Endothelial cell (in vitro differentiated cells): ENCODE data around the gene KCNK15. TPM values are rescaled to one million over a fixed set of nuclear protein-coding genes. Genes with fewer than 3 reads are reported as not detected.

Experiments used
- DNase-seq: peaks from one replicate; pipeline ENCODE4 v3.0.0; 2021; ENCODE audit warnings: low spot score
- H3K27ac Mint-ChIP-seq: one replicate; pipeline ENCODE4 v1.8.0; 2021; ENCODE audit warnings: mixed read lengths, inconsistent platforms; ENCODE audit not compliant: unreplicated experiment
- H3K27me3 Mint-ChIP-seq: one replicate; pipeline ENCODE4 v1.8.0; 2021; ENCODE audit warnings: mild to moderate bottlenecking, moderate library complexity, mixed read lengths, inconsistent platforms; ENCODE audit not compliant: unreplicated experiment
- H3K36me3 Mint-ChIP-seq: one replicate; pipeline ENCODE4 v1.8.0; 2021; ENCODE audit warnings: mild to moderate bottlenecking, low read depth, mixed read lengths, inconsistent platforms; ENCODE audit not compliant: unreplicated experiment
- H3K4me1 Mint-ChIP-seq: one replicate; pipeline ENCODE4 v1.8.0; 2021; ENCODE audit warnings: mild to moderate bottlenecking, mixed read lengths, inconsistent platforms; ENCODE audit not compliant: unreplicated experiment
- H3K4me3 Mint-ChIP-seq: one replicate; pipeline ENCODE4 v1.8.0; 2021; ENCODE audit warnings: mild to moderate bottlenecking, mixed read lengths, inconsistent platforms; ENCODE audit not compliant: unreplicated experiment
- H3K9me3 Mint-ChIP-seq: one replicate; pipeline ENCODE4 v1.8.0; 2021; ENCODE audit warnings: mixed read lengths, inconsistent platforms; ENCODE audit not compliant: unreplicated experiment
- CTCF ChIP-seq: fragments of 200-600 bp; sonication (generic); IDR thresholded peaks from one replicate; pipeline ENCODE4 v1.5.0; 2021; ENCODE audit warnings: antibody characterized with exemption; ENCODE audit not compliant: unreplicated experiment
- total RNA-seq: library from RNA; stranded (reverse); fragmentation: NEBNext Ultra II Directional; extraction: Animal tissue kit (Norgen Biotek cat#: 25700); gene quantifications from one replicate; pipeline ENCODE4 v1.2.1, GENCODE V29; 2021; ENCODE audit not compliant: unreplicated experiment

KCNK15 gene
- total RNA-seq, 1 donor from 2014 or later = not detected

DNA sequence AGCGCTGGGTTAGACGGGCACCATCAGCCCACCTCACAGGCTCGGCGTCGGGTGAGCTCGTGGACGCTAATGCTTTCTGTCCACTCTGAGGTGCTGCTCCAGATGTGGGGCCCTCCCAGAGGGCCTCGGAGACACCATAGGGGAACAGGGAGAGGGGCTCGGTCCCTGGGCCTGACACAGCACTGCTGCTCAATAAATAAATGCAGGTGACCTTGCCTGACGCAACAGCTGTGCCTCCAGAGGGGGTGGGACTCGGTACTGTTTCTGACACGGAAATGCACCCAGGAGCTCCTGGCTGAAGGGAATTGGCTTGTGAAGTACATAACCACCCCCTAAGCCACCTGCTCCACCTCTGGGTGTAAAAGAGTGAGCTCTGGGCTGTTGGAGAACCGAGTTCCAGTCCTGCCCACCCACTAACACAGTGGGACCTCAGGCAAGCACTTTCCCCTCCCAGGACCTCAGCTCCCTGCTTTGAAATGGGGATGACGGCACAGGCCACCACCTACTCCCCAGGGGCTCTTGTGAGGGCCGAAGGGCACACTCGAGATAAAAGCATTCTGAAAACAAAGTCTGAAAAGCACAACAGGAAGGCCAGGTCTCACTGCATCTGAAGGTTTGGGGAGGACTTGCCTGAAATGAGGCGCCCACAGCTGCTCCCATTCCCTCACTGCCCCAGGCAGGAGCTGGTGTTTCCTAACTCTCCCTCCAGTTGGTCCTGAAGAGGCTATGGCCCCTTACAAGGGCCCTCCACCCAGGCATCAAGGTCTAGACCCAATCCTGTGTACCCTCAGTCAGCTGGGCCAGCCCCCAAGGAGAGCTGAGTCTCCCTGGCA, 6.7 kb downstream of the KCNK15 start:
- DNase-seq = no peak
- Mint-ChIP-seq H3K9me3 (no peaks in the 10 kb centered on the region), H3K27me3 (peaks cover 13% of the 10 kb centered on the region), H3K4me1 (no peaks in the 10 kb centered on the region), H3K4me3 (no peak overlapping the region), H3K27ac (no peak overlapping the region), H3K36me3 (no peaks in the 10 kb centered on the region)
- TF ChIP-seq CTCF = no peak

GRCh38 chr20:44754554-44754953, 8.9 kb downstream of the KCNK15 start:
- Mint-ChIP-seq H3K27me3 (peaks cover 6% of the 10 kb centered on the region), H3K27ac (no peak overlapping the region), H3K4me1 (no peaks in the 10 kb centered on the region), H3K36me3 (no peaks in the 10 kb centered on the region), H3K9me3 (no peaks in the 10 kb centered on the region), H3K4me3 (no peak overlapping the region)
- no peak for DNase-seq
- TF ChIP-seq CTCF = no peak

GRCh38 chr20:44756011-44756688, 10.5 kb downstream of the KCNK15 start:
- Mint-ChIP-seq H3K4me3 (no peak overlapping the region), H3K36me3 (no peaks in the 10 kb centered on the region), H3K27me3 (peaks cover 4% of the 10 kb centered on the region), H3K9me3 (no peaks in the 10 kb centered on the region), H3K27ac (no peak overlapping the region), H3K4me1 (no peaks in the 10 kb centered on the region)
- DNase-seq = no peak
- TF ChIP-seq CTCF = no peak

DNA sequence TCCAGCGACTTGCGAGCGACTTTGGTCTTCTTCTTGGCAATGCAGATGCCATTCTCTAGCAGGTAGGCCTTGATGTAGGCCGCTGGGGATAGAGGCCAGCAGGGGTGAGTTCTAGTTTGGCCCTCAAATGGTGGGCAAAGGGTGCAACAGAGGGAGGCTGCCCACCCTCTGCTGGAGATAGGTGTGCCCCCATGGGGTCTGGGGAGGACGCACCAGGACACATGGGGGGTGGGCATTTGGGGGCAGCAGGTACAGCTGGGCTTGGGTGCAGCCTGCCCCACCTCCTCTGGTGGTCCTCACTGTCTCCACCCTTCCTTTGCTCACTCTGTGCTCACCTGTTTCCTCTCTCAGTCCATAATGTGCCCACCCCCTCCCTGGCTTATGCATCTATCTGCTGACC, 11.3 kb downstream of the KCNK15 start:
- no peak for TF ChIP-seq CTCF
- Mint-ChIP-seq H3K27me3 (peaks cover 2% of the 10 kb centered on the region), H3K36me3 (no peaks in the 10 kb centered on the region), H3K4me3 (no peak overlapping the region), H3K9me3 (no peaks in the 10 kb centered on the region), H3K4me1 (no peaks in the 10 kb centered on the region), H3K27ac (no peak overlapping the region)
- no peak for DNase-seq
